Ishikawa (cell line): Measurements from ENCODE around the gene BTG1.

Experiments
- CEBPB ChIP-seq: IDR thresholded peaks from 2 replicates; pipeline ENCODE4 v1.6.1; 2012
- CREB1 ChIP-seq: IDR thresholded peaks from 2 replicates; pipeline ENCODE4 v1.6.1; 2012; ENCODE audit warnings: low read depth
- EGR1 ChIP-seq: IDR thresholded peaks from 2 replicates; pipeline ENCODE4 v1.6.1; 2012
- EP300 ChIP-seq: IDR thresholded peaks from 2 replicates; pipeline ENCODE4 v1.6.1; 2012; ENCODE audit warnings: borderline replicate concordance
- FOXM1 ChIP-seq: IDR thresholded peaks from 2 replicates; pipeline ENCODE4 v1.6.1; 2012; ENCODE audit warnings: low read depth, borderline replicate concordance
- MAX ChIP-seq: IDR thresholded peaks from 2 replicates; pipeline ENCODE4 v1.6.1; 2012
- NFIC ChIP-seq: IDR thresholded peaks from 2 replicates; pipeline ENCODE4 v1.6.1; 2012
- RAD21 ChIP-seq: IDR thresholded peaks from 2 replicates; pipeline ENCODE4 v1.6.1; 2012; ENCODE audit warnings: low read depth
- REST ChIP-seq: IDR thresholded peaks from 2 replicates; pipeline ENCODE4 v1.6.1; 2012; ENCODE audit warnings: low read depth, mild to moderate bottlenecking
- TAF1 ChIP-seq: IDR thresholded peaks from 2 replicates; pipeline ENCODE4 v1.6.1; 2012; ENCODE audit warnings: low read depth, mild to moderate bottlenecking
- TCF12 ChIP-seq: IDR thresholded peaks from 2 replicates; pipeline ENCODE4 v1.6.1; 2012; ENCODE audit warnings: low read depth
- TEAD4 ChIP-seq: IDR thresholded peaks from 2 replicates; pipeline ENCODE4 v1.6.1; 2012
- USF1 ChIP-seq: IDR thresholded peaks from 2 replicates; pipeline ENCODE4 v1.6.1; 2012
- YY1 ChIP-seq: IDR thresholded peaks from 2 replicates; pipeline ENCODE4 v1.6.1; 2012; ENCODE audit warnings: low read depth
- ZBTB7A ChIP-seq: IDR thresholded peaks from 2 replicates; pipeline ENCODE4 v1.6.1; 2012; ENCODE audit warnings: low read depth

The BTG1 gene

GRCh38 chr12:92140896-92141536 is 4.6 kb downstream of the BTG1 start:
- TF ChIP-seq NFIC (no peak), USF1 (no peak), ZBTB7A (no peak), CEBPB (no peak), YY1 (no peak), TAF1 (no peak), EGR1 (no peak), RAD21 (no peak), EP300 (no peak), REST (no peak), CREB1 (no peak), MAX (no peak), FOXM1 (no peak)

- no peak for TF ChIP-seq CEBPB
- TF ChIP-seq FOXM1, result no peak
- TF ChIP-seq YY1, result no peak
- TF ChIP-seq REST, result no peak
- TF ChIP-seq ZBTB7A, result no peak
- no peak for TF ChIP-seq USF1
- TF ChIP-seq RAD21, result no peak
- no peak for TF ChIP-seq EGR1
- no peak for TF ChIP-seq NFIC
- TF ChIP-seq TEAD4, result no peak
- no peak for TF ChIP-seq MAX
- TF ChIP-seq CREB1, result no peak
Observed at GRCh38 chr12:92140156-92140555, 5.5 kb downstream of the BTG1 start.

GRCh38 chr12:92139634-92140150 is 6.0 kb downstream of the BTG1 start:
- TF ChIP-seq EGR1 (no peak), ZBTB7A (no peak), RAD21 (no peak), YY1 (no peak), TCF12 (no peak), MAX (no peak), CEBPB (no peak), FOXM1 (no peak), TEAD4 (no peak), REST (no peak), USF1 (no peak), NFIC (no peak), CREB1 (no peak), EP300 (no peak), TAF1 (no peak)

DNA sequence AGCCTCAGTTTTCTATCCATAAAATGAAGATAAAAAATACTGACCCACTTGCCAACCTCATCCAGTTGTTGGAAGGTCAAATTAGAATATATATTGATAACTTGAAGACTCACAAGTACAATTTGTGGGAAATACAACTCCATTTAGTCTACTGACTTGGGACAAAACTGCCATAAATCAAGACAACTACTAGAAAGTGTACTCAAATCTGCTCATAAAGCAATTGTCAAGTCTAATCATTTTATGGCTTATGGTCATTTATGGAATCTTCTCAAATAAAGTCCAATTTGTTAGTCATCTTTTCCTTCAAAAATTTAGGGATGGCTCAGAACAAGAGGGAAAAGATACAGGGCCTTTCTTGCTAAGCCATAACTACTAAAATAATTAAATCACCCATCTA is 7.0 kb downstream of the BTG1 start:
- no peak for TF ChIP-seq NFIC
- no peak for TF ChIP-seq USF1
- no peak for TF ChIP-seq EGR1
- TF ChIP-seq EP300, result no peak
- TF ChIP-seq FOXM1, result no peak
- no peak for TF ChIP-seq CREB1
